Measurements from ENCODE around the gene VASN.

Gene VASN

DNA sequence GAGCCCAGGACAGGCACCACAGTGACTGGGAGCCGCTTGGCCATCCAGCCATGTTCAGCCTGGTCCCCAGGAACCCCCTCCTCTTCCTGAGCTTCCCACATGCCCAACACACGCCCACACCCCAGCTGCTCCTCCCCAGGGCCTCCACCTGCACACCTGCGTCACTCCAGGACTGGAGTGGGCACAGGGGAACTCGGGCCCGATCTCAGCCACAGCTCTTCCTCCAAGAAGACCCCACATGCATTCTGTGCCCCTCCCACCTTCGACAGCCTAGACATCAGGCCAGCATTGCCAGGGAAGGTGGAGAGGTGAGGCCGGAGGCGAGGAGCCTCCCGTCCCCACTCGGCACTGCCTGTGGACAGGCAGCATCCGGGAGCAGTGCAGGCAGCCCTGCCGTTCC lies 6.0 kb upstream of the VASN start:
- H3K9me3 ChIP-seq (ENCODE audit: low read length), result no peaks in the 10 kb centered on the region
- H3K9ac ChIP-seq (ENCODE audit: low read length), result no peak overlapping the region
- no peak overlapping the region for H2AFZ ChIP-seq (ENCODE audit: low read length)
- no peaks in the 10 kb centered on the region for H3K9me2 ChIP-seq (ENCODE audit: low read depth, low read length)
- H3K27ac ChIP-seq (ENCODE audit: low read depth, low read length, poor library complexity, severe bottlenecking), result no peak overlapping the region
- TF ChIP-seq, protein P1, sequence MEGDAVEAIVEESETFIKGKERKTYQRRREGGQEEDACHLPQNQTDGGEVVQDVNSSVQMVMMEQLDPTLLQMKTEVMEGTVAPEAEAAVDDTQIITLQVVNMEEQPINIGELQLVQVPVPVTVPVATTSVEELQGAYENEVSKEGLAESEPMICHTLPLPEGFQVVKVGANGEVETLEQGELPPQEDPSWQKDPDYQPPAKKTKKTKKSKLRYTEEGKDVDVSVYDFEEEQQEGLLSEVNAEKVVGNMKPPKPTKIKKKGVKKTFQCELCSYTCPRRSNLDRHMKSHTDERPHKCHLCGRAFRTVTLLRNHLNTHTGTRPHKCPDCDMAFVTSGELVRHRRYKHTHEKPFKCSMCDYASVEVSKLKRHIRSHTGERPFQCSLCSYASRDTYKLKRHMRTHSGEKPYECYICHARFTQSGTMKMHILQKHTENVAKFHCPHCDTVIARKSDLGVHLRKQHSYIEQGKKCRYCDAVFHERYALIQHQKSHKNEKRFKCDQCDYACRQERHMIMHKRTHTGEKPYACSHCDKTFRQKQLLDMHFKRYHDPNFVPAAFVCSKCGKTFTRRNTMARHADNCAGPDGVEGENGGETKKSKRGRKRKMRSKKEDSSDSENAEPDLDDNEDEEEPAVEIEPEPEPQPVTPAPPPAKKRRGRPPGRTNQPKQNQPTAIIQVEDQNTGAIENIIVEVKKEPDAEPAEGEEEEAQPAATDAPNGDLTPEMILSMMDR (IDR thresholded peaks at IDR 0.05; ENCODE audit: low read length), result no peak
- no peak for TF ChIP-seq EZH2 (IDR thresholded peaks at IDR 0.05; ENCODE audit: borderline replicate concordance, low read length)
- no peak overlapping the region for H3K4me3 ChIP-seq (ENCODE audit: low read depth, low read length, poor library complexity, severe bottlenecking)
- no peaks in the 10 kb centered on the region for H3K4me1 ChIP-seq (ENCODE audit: insufficient read depth, low read length, severe bottlenecking)
- no peaks in the 10 kb centered on the region for H3F3A ChIP-seq (ENCODE audit: insufficient read depth, low read length)
- H4K20me1 ChIP-seq (ENCODE audit: insufficient read depth, low read length), result no peaks in the 10 kb centered on the region
- H3K79me2 ChIP-seq (ENCODE audit: insufficient read depth, low read length), result no peaks in the 10 kb centered on the region
- H3K36me3 ChIP-seq (ENCODE audit: insufficient read depth, low read length), result peaks cover 30% of the 10 kb centered on the region; the same call in 1 of the 2 replicates
- H3K27me3 ChIP-seq (ENCODE audit: insufficient read depth, low read length), result no peaks in the 10 kb centered on the region
- H3K4me2 ChIP-seq (ENCODE audit: low read length), result no peak overlapping the region

DNA sequence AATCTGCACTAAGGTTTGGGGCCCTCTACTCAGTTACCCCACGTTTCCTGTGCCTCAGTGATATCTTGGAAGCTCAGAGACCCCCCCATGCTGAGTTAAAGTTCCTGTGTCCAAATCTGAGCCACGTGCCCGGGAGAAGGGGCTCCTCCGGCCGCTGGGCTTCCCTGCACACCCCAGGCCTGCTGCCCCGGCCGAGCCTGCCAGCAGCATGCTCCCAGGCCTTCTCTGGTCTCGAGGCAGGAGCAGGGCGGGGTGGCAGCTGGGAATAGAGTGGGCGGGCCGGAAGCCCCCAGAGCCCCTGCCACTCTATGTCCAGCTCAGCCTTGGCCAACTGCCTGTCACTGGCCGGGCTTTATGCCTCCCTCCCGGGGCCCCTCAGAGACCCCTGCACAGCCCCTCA lies 5.6 kb upstream of the VASN start:
- H3K9me3 ChIP-seq (ENCODE audit: low read length), result no peaks in the 10 kb centered on the region
- H3K9ac ChIP-seq (ENCODE audit: low read length), result no peak overlapping the region
- H4K20me1 ChIP-seq (ENCODE audit: insufficient read depth, low read length), result no peaks in the 10 kb centered on the region
- TF ChIP-seq EZH2 (IDR thresholded peaks at IDR 0.05; ENCODE audit: borderline replicate concordance, low read length), result no peak
- TF ChIP-seq, protein P1 (IDR thresholded peaks at IDR 0.05; ENCODE audit: low read length), result no peak
- no peak overlapping the region for H3K4me3 ChIP-seq (ENCODE audit: low read depth, low read length, poor library complexity, severe bottlenecking)
- peaks cover 30% of the 10 kb centered on the region; the same call in 1 of the 2 replicates for H3K36me3 ChIP-seq (ENCODE audit: insufficient read depth, low read length)
- H3K27me3 ChIP-seq (ENCODE audit: insufficient read depth, low read length), result no peaks in the 10 kb centered on the region
- no peaks in the 10 kb centered on the region for H3K9me2 ChIP-seq (ENCODE audit: low read depth, low read length)
- H3F3A ChIP-seq (ENCODE audit: insufficient read depth, low read length), result no peaks in the 10 kb centered on the region
- no peak overlapping the region for H2AFZ ChIP-seq (ENCODE audit: low read length)
- no peak overlapping the region for H3K27ac ChIP-seq (ENCODE audit: low read depth, low read length, poor library complexity, severe bottlenecking)
- H3K79me2 ChIP-seq (ENCODE audit: insufficient read depth, low read length), result no peaks in the 10 kb centered on the region
- no peaks in the 10 kb centered on the region for H3K4me1 ChIP-seq (ENCODE audit: insufficient read depth, low read length, severe bottlenecking)
- no peak overlapping the region for H3K4me2 ChIP-seq (ENCODE audit: low read length)

DNA sequence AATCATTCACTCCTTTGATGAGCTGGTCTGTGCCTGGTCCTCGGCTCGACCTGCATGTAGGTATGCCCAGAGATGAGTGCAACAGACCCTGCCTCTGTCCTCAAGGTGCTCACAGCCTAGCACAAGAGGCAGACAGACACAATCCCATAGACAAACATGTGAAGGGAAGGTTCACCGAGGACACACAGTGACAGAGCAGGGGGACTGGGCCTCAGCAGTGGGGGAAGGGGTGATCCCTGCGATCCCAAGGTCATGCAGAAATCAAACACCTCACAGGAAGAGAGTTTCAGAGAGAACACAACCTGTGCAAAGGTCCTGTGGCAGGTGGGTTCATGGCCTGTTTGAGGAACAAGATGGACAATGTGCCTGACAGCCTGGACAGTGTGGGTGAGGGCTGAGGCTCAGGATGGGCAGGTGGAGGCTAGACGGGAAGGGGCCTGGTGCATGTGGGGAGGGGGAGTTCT lies 4.2 kb upstream of the VASN start:
- H3K79me2 ChIP-seq (ENCODE audit: insufficient read depth, low read length), result no peaks in the 10 kb centered on the region
- TF ChIP-seq, protein P1 (IDR thresholded peaks at IDR 0.05; ENCODE audit: low read length), result no peak
- TF ChIP-seq EZH2 (IDR thresholded peaks at IDR 0.05; ENCODE audit: borderline replicate concordance, low read length), result no peak
- H3K9me3 ChIP-seq (ENCODE audit: low read length), result no peaks in the 10 kb centered on the region
- H3K4me3 ChIP-seq (ENCODE audit: low read depth, low read length, poor library complexity, severe bottlenecking), result no peak overlapping the region
- peaks cover 21% of the 10 kb centered on the region; the same call in 1 of the 2 replicates for H3K36me3 ChIP-seq (ENCODE audit: insufficient read depth, low read length)
- no peaks in the 10 kb centered on the region for H4K20me1 ChIP-seq (ENCODE audit: insufficient read depth, low read length)
- no peak overlapping the region for H3K27ac ChIP-seq (ENCODE audit: low read depth, low read length, poor library complexity, severe bottlenecking)
- no peaks in the 10 kb centered on the region for H3F3A ChIP-seq (ENCODE audit: insufficient read depth, low read length)
- no peak overlapping the region for H3K9ac ChIP-seq (ENCODE audit: low read length)
- H3K27me3 ChIP-seq (ENCODE audit: insufficient read depth, low read length), result no peaks in the 10 kb centered on the region
- H3K4me1 ChIP-seq (ENCODE audit: insufficient read depth, low read length, severe bottlenecking), result peaks cover 5% of the 10 kb centered on the region
- H3K4me2 ChIP-seq (ENCODE audit: low read length), result no peak overlapping the region
- no peaks in the 10 kb centered on the region for H3K9me2 ChIP-seq (ENCODE audit: low read depth, low read length)
- no peak overlapping the region for H2AFZ ChIP-seq (ENCODE audit: low read length)
